Neural cell (in vitro differentiated cells): ENCODE data around the gene ST3GAL3.

Experiments
- MXI1 ChIP-seq: fragments of 450-650 bp; conservative IDR thresholded peaks from 2 replicates; pipeline ENCODE4 v1.6.1; 2014; ENCODE audit warnings: antibody characterized with exemption, mild to moderate bottlenecking; ENCODE audit not compliant: poor library complexity, severe bottlenecking
- POLR2AphosphoS5 ChIP-seq: IDR thresholded peaks from 2 replicates; pipeline ENCODE4 v1.6.1; 2012
- RAD21 ChIP-seq: fragments of 450-650 bp; conservative IDR thresholded peaks from 2 replicates; pipeline ENCODE4 v1.6.1; 2014; ENCODE audit warnings: antibody characterized with exemption, mild to moderate bottlenecking, moderate library complexity
- TAF1 ChIP-seq: IDR thresholded peaks from 2 replicates; pipeline ENCODE4 v1.6.1; 2012; ENCODE audit warnings: low read depth
- TF ChIP-seq, protein P1 (sequence below): IDR thresholded peaks from 2 replicates; pipeline ENCODE4 v1.6.1; 2012; ENCODE audit warnings: borderline replicate concordance
- TF ChIP-seq, protein P2 (sequence below): fragments of 450-650 bp; IDR thresholded peaks from 2 replicates; pipeline ENCODE4 v1.5.1; 2014; ENCODE audit warnings: antibody characterized with exemption, mild to moderate bottlenecking, moderate library complexity; ENCODE audit not compliant: poor library complexity, severe bottlenecking

DNA sequence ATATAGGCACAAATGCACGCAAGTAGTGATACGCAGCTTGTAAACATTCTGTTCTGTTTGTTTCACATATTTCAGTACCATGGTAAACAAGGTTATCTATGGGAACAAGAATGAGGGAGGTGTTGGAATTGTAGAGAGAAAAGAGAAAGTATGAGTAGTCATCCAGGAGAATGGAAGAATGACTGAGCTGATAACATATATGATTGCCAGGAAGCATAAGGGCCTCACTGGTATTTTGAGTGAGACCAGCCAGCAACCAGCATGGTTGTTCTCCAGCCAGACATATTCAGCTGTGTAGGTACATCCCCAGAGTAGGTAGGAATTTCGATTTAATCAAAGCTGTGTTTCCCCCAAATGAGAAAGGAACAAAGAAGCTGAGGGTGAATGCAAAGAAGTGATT is 167.4 kb downstream of the ST3GAL3 start:
- TF ChIP-seq MXI1 = no peak
- TF ChIP-seq, protein P1, sequence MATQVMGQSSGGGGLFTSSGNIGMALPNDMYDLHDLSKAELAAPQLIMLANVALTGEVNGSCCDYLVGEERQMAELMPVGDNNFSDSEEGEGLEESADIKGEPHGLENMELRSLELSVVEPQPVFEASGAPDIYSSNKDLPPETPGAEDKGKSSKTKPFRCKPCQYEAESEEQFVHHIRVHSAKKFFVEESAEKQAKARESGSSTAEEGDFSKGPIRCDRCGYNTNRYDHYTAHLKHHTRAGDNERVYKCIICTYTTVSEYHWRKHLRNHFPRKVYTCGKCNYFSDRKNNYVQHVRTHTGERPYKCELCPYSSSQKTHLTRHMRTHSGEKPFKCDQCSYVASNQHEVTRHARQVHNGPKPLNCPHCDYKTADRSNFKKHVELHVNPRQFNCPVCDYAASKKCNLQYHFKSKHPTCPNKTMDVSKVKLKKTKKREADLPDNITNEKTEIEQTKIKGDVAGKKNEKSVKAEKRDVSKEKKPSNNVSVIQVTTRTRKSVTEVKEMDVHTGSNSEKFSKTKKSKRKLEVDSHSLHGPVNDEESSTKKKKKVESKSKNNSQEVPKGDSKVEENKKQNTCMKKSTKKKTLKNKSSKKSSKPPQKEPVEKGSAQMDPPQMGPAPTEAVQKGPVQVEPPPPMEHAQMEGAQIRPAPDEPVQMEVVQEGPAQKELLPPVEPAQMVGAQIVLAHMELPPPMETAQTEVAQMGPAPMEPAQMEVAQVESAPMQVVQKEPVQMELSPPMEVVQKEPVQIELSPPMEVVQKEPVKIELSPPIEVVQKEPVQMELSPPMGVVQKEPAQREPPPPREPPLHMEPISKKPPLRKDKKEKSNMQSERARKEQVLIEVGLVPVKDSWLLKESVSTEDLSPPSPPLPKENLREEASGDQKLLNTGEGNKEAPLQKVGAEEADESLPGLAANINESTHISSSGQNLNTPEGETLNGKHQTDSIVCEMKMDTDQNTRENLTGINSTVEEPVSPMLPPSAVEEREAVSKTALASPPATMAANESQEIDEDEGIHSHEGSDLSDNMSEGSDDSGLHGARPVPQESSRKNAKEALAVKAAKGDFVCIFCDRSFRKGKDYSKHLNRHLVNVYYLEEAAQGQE = no peak
- TF ChIP-seq TAF1 = no peak
- TF ChIP-seq, protein P2, sequence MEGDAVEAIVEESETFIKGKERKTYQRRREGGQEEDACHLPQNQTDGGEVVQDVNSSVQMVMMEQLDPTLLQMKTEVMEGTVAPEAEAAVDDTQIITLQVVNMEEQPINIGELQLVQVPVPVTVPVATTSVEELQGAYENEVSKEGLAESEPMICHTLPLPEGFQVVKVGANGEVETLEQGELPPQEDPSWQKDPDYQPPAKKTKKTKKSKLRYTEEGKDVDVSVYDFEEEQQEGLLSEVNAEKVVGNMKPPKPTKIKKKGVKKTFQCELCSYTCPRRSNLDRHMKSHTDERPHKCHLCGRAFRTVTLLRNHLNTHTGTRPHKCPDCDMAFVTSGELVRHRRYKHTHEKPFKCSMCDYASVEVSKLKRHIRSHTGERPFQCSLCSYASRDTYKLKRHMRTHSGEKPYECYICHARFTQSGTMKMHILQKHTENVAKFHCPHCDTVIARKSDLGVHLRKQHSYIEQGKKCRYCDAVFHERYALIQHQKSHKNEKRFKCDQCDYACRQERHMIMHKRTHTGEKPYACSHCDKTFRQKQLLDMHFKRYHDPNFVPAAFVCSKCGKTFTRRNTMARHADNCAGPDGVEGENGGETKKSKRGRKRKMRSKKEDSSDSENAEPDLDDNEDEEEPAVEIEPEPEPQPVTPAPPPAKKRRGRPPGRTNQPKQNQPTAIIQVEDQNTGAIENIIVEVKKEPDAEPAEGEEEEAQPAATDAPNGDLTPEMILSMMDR = no peak
- no peak for TF ChIP-seq RAD21
- TF ChIP-seq POLR2AphosphoS5 = no peak
